Liver (tissue), 9 donors: ENCODE measurements around the gene OR2L2. TPM values are rescaled to one million over a fixed set of nuclear protein-coding genes. Genes with fewer than 3 reads are reported as not detected.

ENCODE experiments used
- DNase-seq: peaks from one replicate; pipeline ENCODE4 v3.0.0-alpha.2; 2017; ENCODE audit warnings: low spot score
- H3K27ac ChIP-seq, 2 donors: one replicate each; pipeline ENCODE4 v1.7.0; 2013; ENCODE audit warnings: inconsistent platforms in 2 of 2, low read length in 2 of 2, control low read depth in 1 of 2, low read depth in 1 of 2, mild to moderate bottlenecking in 1 of 2
- H3K27me3 ChIP-seq, 4 donors: one replicate each; pipeline versions ENCODE4 v1.6.1 to v1.7.0; 2013; ENCODE audit warnings: low read length in 3 of 4, inconsistent platforms in 1 of 4, mild to moderate bottlenecking in 1 of 4, moderate library complexity in 1 of 4; ENCODE audit not compliant: control insufficient read depth in 4 of 4, insufficient read depth in 4 of 4
- H3K36me3 ChIP-seq, 4 donors: one replicate each; pipeline versions ENCODE4 v1.6.1 to v1.7.0; 2013; ENCODE audit warnings: low read length in 3 of 4, mild to moderate bottlenecking in 3 of 4, low read depth in 1 of 4, moderate library complexity in 1 of 4; ENCODE audit not compliant: control insufficient read depth in 4 of 4, insufficient read depth in 3 of 4
- H3K4me1 ChIP-seq, 4 donors: one replicate each; pipeline versions ENCODE4 v1.6.1 to v1.7.0; 2013; ENCODE audit warnings: low read length in 3 of 4, mild to moderate bottlenecking in 3 of 4, moderate library complexity in 1 of 4; ENCODE audit not compliant: control insufficient read depth in 4 of 4, insufficient read depth in 4 of 4
- H3K4me3 ChIP-seq, 3 donors: one replicate each; pipeline versions ENCODE4 v1.6.1 to v1.7.0; 2013; ENCODE audit warnings: low read length in 3 of 3, control low read depth in 1 of 3, low read depth in 1 of 3, mild to moderate bottlenecking in 1 of 3
- H3K9ac ChIP-seq, 2 donors: one replicate each; pipeline ENCODE4 v1.7.0; 2013; ENCODE audit warnings: low read length in 2 of 2, mild to moderate bottlenecking in 2 of 2, moderate library complexity in 2 of 2, control low read depth in 1 of 2, low read depth in 1 of 2
- H3K9me3 ChIP-seq, 4 donors: one replicate each; pipeline versions ENCODE4 v1.6.1 to v1.7.0; 2013; ENCODE audit warnings: low read length in 3 of 4; ENCODE audit not compliant: control insufficient read depth in 4 of 4
- ATF3 ChIP-seq: IDR thresholded peaks from 2 replicates; pipeline ENCODE4 v1.6.1; 2016; ENCODE audit warnings: antibody characterized with exemption
- CTCF ChIP-seq: fragments of 150-350 bp; IDR thresholded peaks from 2 replicates; pipeline ENCODE4 v1.5.1; 2017; ENCODE audit warnings: improper control_type of control experiment, low read depth, low read length; ENCODE audit not compliant: missing input control
- FOXA1 ChIP-seq: IDR thresholded peaks from 2 replicates; pipeline ENCODE4 v1.6.1; 2016; ENCODE audit warnings: antibody characterized with exemption
- FOXA2 ChIP-seq: IDR thresholded peaks from 2 replicates; pipeline ENCODE4 v1.6.1; 2016; ENCODE audit warnings: antibody characterized with exemption
- GABPA ChIP-seq, 2 donors: IDR thresholded peaks in 1 of 2; conservative IDR thresholded peaks in 1 of 2; 2 replicates each; pipeline ENCODE4 v1.6.1; 2016; ENCODE audit warnings: antibody characterized with exemption in 2 of 2, mild to moderate bottlenecking in 1 of 2, moderate library complexity in 1 of 2
- HNF4A ChIP-seq, 2 donors: conservative IDR thresholded peaks; 2 replicates each; pipeline ENCODE4 v1.6.1; 2016; ENCODE audit warnings: antibody characterized with exemption in 2 of 2, mild to moderate bottlenecking in 2 of 2
- HNF4G ChIP-seq: IDR thresholded peaks from 2 replicates; pipeline ENCODE4 v1.6.1; 2016; ENCODE audit warnings: antibody characterized with exemption
- JUND ChIP-seq, 2 donors: IDR thresholded peaks; 2 replicates each; pipeline ENCODE4 v1.6.1; 2016; ENCODE audit warnings: antibody characterized with exemption in 2 of 2
- MAX ChIP-seq: IDR thresholded peaks from 2 replicates; pipeline ENCODE4 v1.6.1; 2016; ENCODE audit warnings: antibody characterized with exemption
- NR2F2 ChIP-seq: IDR thresholded peaks from 2 replicates; pipeline ENCODE4 v1.6.1; 2016; ENCODE audit warnings: antibody characterized with exemption
- RAD21 ChIP-seq, 2 donors: IDR thresholded peaks; 2 replicates each; pipeline ENCODE4 v1.6.1; 2016; ENCODE audit warnings: antibody characterized with exemption in 2 of 2, mild to moderate bottlenecking in 2 of 2
- REST ChIP-seq: IDR thresholded peaks from 2 replicates; pipeline ENCODE4 v1.6.1; 2016; ENCODE audit warnings: antibody characterized with exemption, mild to moderate bottlenecking
- RXRA ChIP-seq, 2 donors: IDR thresholded peaks; 2 replicates each; pipeline ENCODE4 v1.6.1; 2017 to 2018; ENCODE audit warnings: antibody characterized with exemption in 2 of 2, mild to moderate bottlenecking in 1 of 2
- SP1 ChIP-seq: IDR thresholded peaks from 2 replicates; pipeline ENCODE4 v1.6.1; 2018; ENCODE audit warnings: antibody characterized with exemption, mild to moderate bottlenecking
- TAF1 ChIP-seq: conservative IDR thresholded peaks from 2 replicates; pipeline ENCODE4 v1.6.1; 2016; ENCODE audit warnings: antibody characterized with exemption, mild to moderate bottlenecking
- YY1 ChIP-seq: IDR thresholded peaks from 2 replicates; pipeline ENCODE4 v1.6.1; 2016; ENCODE audit warnings: antibody characterized with exemption, mild to moderate bottlenecking
- WGBS: extraction: QIAGEN DNeasy Blood & Tissue Kit; methylation state at CpG from one replicate; pipeline ENCODE4 v1.1.7; 2013; 5-methylcytosine and 5-hydroxymethylcytosine counted together
- polyA plus RNA-seq, 2 donors: library from polyadenylated mRNA; stranded (reverse) in 1 of 2; unstranded in 1 of 2; fragments of 200-250 nt in 1 of 2; fragments of >200 nt in 1 of 2; fragmentation: Nextera tagmentation in 1 of 2; extraction: Ambion mirVana in 1 of 2; gene quantifications; one replicate each; pipeline versions ENCODE4 v1.2.1 to v1.2.3, GENCODE V29; 2013 to 2015
- total RNA-seq, 2 donors: library from RNA; depleted of rRNA; stranded (reverse); fragments of >200 nt; gene quantifications; one replicate each; pipeline ENCODE4 v1.2.3, GENCODE V29; 2014
- donor health status: healthy.
- donor health status: healthy.
- donor health status: healthy.
- donor health status: healthy.
- donor health status: healthy.

Gene OR2L2
- total and polyA plus RNA-seq, 4 donors: 0.03 TPM; not detected in 3

- H3K4me3 ChIP-seq: no peak overlapping the region
- DNase-seq: no peak
- H3K36me3 ChIP-seq: no peaks in the 10 kb centered on the region
- 67% methylated on average over 5 of the region's 5 CpGs for WGBS
- H3K9me3 ChIP-seq: no peaks in the 10 kb centered on the region
- H3K27me3 ChIP-seq: no peaks in the 10 kb centered on the region
- H3K27ac ChIP-seq: no peak overlapping the region
- no peak for TF ChIP-seq RAD21 (IDR thresholded peaks at IDR 0.05)
- no peak for TF ChIP-seq CTCF
- TF ChIP-seq SP1: no peak
- TF ChIP-seq ATF3: no peak
- TF ChIP-seq TAF1: no peak
- TF ChIP-seq YY1: no peak
- no peak for TF ChIP-seq MAX
- no peak for TF ChIP-seq HNF4A (conservative IDR thresholded peaks at IDR 0.05)
- TF ChIP-seq FOXA2: no peak
- no peaks in the 10 kb centered on the region for H3K4me1 ChIP-seq
- H3K9ac ChIP-seq: no peak overlapping the region
Measured at GRCh38 chr1:248045209-248045608, 15.3 kb downstream of the OR2L2 start.

- Histone ChIP-seq H3K27ac (no peak within 1 kb of the TSS), H3K4me1 (no peaks in the 10 kb centered on the region), H3K9me3 (no peaks in the 10 kb centered on the region), H3K9ac (no peak within 1 kb of the TSS), H3K4me3 (no peak within 1 kb of the TSS), H3K36me3 (no peaks in the 10 kb centered on the region), H3K27me3 (no peaks in the 10 kb centered on the region)
- no peak for TF ChIP-seq HNF4A (conservative IDR thresholded peaks at IDR 0.05)
- no peak for TF ChIP-seq GABPA (IDR thresholded peaks at IDR 0.05 in 1 of 2, conservative IDR thresholded peaks at IDR 0.05 in 1 of 2)
- no peak for TF ChIP-seq YY1
- TF ChIP-seq TAF1: no peak
- TF ChIP-seq NR2F2: no peak
- TF ChIP-seq FOXA2: no peak
- no peak for TF ChIP-seq SP1
- TF ChIP-seq HNF4G: no peak
- TF ChIP-seq FOXA1: no peak
- no peak for TF ChIP-seq JUND (IDR thresholded peaks at IDR 0.05)
- no peak for TF ChIP-seq MAX
- TF ChIP-seq ATF3: no peak
- TF ChIP-seq REST: no peak
- no peak for TF ChIP-seq RXRA (IDR thresholded peaks at IDR 0.05)
- 63% methylated on average over 2 of the region's 2 CpGs for WGBS
- no peak for DNase-seq
Measured at GRCh38 chr1:248046536-248046935, 16.7 kb downstream of the OR2L2 start, which contains the start of gene OR2L3. Gene OR2L3 (plus strand): TSS chr1:248046836. CDS start chr1:248060682, 13,846 bp downstream.
